Fibroblast of gingiva (primary cell): ENCODE results near the gene MAP3K2.
"Not testable (repeated sequence)": the region's sequence is repeated elsewhere in the genome, so short reads cannot be mapped to it uniquely, and the experiment has no call there.

Experiments
- DNase-seq: peaks from one replicate; pipeline ENCODE4 v3.0.0-alpha.2; 2011; ENCODE audit warnings: low read depth

Gene MAP3K2

GRCh38 chr2:127421116-127421800 is 33.5 kb upstream of the MAP3K2 start:
- no peak for DNase-seq

DNA sequence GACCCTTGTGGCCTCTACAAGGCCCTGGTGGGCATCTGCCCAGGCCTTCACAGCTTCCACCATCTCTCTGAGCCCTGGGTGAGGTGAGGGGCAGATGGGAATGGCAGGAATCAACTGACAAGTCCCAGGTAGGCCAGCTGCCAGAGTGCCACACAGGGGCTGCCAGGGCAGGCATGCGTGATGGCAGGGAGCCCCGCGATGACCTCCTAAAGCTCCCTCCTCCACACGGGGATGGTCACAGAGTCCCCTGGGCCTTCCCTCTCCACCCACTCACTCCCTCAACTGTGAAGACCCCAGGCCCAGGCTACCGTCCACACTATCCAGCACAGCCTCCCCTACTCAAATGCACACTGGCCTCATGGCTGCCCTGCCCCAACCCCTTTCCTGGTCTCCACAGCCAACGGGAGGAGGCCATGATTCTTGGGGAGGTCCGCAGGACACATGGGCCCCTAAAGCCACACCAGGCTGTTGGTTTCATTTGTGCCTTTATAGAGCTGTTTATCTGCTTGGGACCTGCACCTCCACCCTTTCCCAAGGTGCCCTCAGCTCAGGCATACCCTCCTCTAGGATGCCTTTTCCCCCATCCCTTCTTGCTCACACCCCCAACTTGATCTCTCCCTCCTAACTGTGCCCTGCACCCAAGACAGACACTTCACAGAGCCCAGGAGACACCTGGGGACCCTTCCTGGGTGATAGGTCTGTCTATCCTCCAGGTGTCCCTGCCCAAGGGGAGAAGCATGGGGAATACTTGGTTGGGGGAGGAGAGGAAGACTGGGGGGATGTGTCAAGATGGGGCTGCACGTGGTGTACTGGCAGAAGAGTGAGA is 32.5 kb upstream of the MAP3K2 start:
- no peak for DNase-seq

DNA sequence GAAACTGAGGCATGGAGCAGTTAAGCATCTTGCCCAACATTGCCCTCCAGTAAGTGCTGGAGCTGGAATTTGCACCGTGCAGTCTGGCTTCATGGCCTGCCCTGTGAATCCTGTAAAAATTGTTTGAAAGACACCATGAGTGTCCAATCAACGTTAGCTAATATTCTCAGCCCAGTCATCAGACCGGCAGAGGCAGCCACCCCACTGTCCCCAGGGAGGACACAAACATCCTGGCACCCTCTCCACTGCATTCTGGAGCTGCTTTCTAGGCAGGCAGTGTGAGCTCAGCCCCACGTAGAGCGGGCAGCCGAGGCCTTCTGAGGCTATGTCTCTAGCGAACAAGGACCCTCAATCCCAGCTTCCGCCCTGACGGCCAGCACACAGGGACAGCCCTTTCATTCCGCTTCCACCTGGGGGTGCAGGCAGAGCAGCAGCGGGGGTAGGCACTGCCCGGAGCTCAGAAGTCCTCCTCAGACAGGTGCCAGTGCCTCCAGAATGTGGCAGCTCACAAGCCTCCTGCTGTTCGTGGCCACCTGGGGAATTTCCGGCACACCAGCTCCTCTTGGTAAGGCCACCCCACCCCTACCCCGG is 31.8 kb upstream of the MAP3K2 start:
- DNase-seq = peak; percentile 54

GRCh38 chr2:127419112-127419430 is 31.3 kb upstream of the MAP3K2 start:
- DNase-seq = no peak

DNA sequence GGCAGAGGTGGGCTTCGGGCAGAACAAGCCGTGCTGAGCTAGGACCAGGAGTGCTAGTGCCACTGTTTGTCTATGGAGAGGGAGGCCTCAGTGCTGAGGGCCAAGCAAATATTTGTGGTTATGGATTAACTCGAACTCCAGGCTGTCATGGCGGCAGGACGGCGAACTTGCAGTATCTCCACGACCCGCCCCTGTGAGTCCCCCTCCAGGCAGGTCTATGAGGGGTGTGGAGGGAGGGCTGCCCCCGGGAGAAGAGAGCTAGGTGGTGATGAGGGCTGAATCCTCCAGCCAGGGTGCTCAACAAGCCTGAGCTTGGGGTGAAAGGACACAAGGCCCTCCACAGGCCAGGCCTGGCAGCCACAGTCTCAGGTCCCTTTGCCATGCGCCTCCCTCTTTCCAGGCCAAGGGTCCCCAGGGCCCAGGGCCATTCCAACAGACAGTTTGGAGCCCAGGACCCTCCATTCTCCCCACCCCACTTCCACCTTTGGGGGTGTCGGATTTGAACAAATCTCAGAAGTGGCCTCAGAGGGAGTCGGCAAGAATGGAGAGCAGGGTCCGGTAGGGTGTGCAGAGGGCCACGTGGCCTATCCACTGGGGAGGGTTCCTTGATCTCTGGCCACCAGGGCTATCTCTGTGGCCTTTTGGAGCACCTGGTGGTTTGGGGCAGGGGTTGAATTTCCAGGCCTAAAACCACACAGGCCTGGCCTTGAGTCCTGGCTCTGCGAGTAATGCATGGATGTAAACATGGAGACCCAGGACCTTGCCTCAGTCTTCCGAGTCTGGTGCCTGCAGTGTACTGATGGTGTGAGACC is 30.7 kb upstream of the MAP3K2 start, which contains the start of gene PROC:
Gene PROC, plus strand, starts transcription at position 128 of the 812 bp plus-strand sequence. CDS start 1,516 bp downstream, outside the sequence.
- DNase-seq = no peak

DNA sequence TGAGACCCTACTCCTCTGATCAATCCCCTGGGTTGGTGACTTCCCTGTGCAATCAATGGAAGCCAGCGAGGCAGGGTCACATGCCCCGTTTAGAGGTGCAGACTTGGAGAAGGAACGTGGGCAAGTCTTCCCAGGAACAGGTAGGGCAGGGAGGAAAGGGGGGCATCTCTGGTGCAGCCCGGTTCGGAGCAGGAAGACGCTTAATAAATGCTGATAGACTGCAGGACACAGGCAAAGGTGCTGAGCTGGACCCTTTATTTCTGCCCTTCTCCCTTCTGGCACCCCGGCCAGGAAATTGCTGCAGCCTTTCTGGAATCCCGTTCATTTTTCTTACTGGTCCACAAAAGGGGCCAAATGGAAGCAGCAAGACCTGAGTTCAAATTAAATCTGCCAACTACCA is 29.6 kb upstream of the MAP3K2 start:
- no peak for DNase-seq

- DNase-seq = no peak
Observed at GRCh38 chr2:127416506-127417001, 28.8 kb upstream of the MAP3K2 start.

DNA sequence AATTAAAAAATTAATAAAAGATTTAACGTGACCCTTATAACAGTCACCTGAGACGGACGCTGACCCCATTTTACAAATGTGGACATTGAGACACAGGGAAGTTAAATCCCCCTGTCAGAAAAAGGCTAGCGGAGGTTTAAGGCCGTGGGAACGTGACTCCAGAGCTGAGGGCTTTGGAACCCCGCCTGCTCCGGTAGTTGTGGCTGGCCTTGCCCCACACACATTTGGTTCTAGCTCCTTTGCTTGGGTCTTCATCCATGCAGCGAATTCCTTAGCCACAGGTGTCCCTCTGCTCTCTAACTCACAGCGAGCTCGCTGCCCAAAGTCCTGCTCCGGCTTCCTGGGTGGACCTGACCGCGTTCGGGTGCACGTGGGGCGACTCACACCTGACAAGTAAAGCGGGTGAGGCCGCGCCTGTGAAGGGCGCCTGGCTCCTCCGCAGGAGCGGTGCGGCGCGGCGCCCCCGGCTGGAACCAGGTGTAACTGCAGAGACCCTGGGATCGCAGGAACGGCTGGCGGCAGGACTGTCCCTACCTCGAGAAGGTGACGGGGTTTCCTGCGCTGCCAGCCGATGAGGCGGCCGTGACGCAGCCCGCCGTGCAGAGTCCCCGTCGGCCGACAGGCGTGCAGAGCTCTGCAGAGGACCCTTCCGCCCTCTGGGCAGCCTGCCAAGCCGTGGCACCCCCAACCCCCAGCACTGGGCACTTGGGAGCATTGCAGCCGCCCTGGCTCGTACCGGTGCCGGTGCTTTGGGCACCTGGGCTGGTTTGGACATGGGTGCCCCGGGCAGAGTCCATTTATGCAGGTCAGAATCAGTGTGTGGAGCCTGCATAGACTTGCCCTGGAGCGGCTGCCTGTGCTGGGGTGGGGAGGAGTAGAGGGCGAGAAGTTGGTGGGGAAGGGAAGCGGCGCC is 28.1 kb upstream of the MAP3K2 start:
- no peak for DNase-seq

DNA sequence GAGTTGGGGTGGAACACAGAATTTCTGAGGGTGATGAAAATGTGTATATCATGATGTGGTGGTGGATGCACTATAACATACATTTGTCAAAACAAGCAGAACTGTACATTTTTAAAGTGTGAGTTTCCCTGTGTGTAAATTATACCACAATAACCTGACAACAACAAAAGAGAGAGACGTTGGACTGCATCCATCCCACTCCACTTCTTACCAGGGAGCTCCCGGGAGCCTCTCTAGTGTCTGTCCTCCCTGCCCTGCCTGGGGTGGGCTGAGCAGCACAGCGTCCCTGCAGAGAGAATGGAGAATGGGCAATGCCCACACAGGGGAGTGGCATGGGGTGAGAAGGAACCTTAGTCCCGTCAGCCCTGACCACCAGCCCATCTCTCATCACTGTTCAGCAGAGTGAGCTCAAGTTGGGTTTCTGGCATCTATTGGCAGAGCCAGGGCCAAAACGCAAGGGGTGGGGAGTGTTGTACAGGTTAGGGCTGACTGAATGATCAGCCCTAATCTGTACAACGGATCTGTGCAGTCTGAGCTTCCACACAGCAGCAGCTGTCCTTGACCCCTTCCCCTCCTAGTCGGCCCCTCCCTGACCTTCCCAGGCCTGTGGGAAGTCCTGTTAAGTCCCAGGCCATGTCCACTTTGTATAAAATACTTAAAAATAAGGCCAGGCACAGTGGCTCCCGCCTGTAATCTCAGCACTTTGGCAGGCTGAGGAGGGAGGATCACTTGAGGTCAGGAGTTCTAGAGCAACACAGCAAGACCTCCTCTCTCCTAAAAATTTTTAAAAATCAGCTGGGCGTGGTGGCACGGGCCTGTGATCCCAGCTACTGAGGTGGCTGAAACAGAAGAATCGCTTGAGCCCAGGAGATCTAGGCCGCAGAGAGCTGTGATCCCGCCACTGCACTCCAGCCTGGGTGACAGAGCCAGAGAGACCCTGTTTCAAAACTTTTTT is 27.1 kb upstream of the MAP3K2 start:
- DNase-seq = no peak

GRCh38 chr2:127413782-127414637 is 26.2 kb upstream of the MAP3K2 start:
- peak; percentile 77 for DNase-seq

- no peak for DNase-seq
Observed at GRCh38 chr2:127413200-127413599, 25.4 kb upstream of the MAP3K2 start.

- DNase-seq = no peak
Observed at GRCh38 chr2:127411653-127412369, 24.0 kb upstream of the MAP3K2 start.

GRCh38 chr2:127410871-127411652 is 23.3 kb upstream of the MAP3K2 start:
- peak; percentile 88 for DNase-seq

DNA sequence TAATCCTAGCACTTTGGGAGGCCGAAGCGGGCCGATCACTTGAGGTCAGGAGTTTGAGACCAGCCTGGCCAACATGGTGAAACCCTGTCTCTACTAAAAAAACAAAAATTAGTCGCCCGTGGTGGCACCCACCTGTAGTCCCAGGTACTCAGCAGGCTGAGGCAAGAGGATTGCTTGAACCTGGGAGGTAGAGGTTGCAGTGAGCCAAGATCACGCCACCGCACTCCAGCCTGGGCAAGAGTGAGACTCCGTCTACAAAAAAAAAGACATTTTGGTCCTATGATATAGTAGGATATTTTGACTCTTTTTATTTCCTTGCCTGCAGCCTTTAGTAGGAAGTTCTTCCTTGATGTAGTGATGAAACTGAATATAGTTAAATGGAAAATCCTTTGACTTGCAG is 21.9 kb upstream of the MAP3K2 start:
- not testable (repeated sequence) for DNase-seq

GRCh38 chr2:127408807-127409099 is 21.0 kb upstream of the MAP3K2 start:
- DNase-seq = no peak

DNA sequence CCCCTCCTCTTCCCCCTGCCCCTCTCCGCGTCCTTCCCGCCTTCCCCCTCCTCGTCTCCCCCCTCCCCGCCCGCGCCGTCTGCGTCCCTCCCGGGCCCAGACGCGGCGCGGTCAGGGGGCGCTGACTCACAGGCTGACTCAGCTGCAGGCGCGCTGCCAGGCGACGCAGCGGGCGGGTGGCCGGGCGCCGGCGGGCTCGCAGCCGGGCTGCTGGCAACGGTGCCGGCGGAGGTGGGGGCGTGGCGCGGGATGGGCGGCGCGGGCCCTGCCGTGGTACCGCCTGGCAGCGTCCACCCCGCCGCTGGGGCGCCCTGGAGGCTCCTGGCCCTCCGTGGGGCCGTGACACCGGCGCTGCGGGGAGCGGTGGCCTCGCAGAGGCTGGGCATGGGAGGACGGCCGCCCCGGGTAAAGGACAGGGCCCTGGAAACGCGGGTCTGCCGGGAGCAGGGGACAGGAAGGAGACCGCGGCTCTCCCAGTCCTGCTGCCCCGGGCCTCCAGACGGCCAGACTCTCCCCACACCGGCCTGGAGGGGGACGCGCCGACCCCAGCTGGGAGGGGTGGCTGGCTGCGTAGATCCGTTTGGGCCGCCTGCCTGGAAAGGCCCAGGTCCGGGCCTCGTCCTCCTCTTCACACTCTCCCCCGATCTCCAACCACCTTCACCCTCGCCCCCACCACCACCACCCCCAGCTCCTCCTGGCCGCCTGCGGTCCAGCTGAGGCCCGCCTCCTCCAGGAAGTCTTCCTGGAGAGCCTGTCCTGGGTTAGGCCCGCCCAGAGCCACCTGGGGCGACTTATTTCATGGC is 20.4 kb upstream of the MAP3K2 start:
- peak; percentile 83 for DNase-seq

GRCh38 chr2:127407661-127408003 is 19.9 kb upstream of the MAP3K2 start:
- no peak for DNase-seq
